LNCaP clone FGC (cell line): ENCODE data around the gene NAT16.

Experiments used
- DNase-seq: peaks from one replicate; pipeline ENCODE4 v3.0.0-alpha.2; 2011; ENCODE audit warnings: low read depth
- H3K4me3 ChIP-seq: 2 replicates; pipeline ENCODE4 v1.5.1; 2011; ENCODE audit warnings: mild to moderate bottlenecking, low read depth, low read length, control low read depth
- TF ChIP-seq, protein P1 (sequence below): IDR thresholded peaks from 2 replicates; pipeline ENCODE4 v1.5.1; 2012; ENCODE audit warnings: mild to moderate bottlenecking; ENCODE audit not compliant: control insufficient read depth, insufficient read depth; ENCODE audit errors: extremely low read depth

NAT16 gene

DNA sequence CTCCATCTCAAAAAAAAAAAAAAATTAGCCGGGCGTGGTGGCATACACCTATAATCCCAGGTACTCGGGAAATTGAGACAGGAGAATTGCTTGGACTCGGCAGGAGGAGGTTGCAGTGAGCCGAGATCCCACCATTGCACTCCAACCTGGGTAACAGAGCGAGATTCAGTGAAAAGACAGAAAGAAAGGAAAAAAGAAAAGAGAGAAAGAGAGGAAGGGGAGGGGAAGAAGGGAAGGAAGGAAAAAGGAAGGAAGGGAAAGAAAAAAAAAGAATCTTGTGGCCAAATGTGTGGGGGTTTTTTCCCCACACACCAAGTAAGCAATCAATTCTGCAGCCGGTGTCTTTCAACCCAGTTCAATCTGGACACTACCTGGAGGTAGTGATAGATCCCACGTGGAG lies 9.0 kb upstream of the NAT16 start:
- TF ChIP-seq, protein P1, sequence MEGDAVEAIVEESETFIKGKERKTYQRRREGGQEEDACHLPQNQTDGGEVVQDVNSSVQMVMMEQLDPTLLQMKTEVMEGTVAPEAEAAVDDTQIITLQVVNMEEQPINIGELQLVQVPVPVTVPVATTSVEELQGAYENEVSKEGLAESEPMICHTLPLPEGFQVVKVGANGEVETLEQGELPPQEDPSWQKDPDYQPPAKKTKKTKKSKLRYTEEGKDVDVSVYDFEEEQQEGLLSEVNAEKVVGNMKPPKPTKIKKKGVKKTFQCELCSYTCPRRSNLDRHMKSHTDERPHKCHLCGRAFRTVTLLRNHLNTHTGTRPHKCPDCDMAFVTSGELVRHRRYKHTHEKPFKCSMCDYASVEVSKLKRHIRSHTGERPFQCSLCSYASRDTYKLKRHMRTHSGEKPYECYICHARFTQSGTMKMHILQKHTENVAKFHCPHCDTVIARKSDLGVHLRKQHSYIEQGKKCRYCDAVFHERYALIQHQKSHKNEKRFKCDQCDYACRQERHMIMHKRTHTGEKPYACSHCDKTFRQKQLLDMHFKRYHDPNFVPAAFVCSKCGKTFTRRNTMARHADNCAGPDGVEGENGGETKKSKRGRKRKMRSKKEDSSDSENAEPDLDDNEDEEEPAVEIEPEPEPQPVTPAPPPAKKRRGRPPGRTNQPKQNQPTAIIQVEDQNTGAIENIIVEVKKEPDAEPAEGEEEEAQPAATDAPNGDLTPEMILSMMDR: no peak
- no peak for DNase-seq
- H3K4me3 ChIP-seq: no peak overlapping the region

DNA sequence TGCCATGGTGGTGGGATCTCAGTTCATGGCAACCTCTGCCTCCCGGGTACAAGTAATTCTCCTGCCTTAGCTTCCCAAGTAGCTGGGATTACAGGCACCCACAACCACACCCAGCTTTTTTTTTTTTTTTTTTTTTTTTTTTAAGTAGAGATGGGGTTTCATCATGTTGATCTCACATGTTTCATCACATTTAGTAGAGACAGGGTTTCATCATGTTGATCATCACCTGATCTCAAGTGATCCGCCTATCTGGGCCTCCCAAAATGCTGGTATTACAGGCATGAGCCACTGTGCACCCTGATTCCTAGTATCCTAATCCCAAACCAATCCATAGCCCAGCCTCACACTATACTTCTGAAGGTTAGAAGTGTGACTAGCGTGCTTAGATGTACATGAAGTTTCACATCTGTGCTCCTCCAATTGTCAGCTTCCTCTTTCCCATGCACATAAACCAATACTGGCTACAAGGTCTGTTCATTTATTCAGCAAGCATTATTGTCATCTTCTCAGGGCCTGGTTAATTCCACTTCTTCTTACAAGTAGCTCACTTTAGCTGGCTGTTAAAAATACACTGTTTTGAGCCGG lies 6.8 kb upstream of the NAT16 start:
- no peak overlapping the region for H3K4me3 ChIP-seq
- TF ChIP-seq, protein P1: no peak
- no peak for DNase-seq

DNA sequence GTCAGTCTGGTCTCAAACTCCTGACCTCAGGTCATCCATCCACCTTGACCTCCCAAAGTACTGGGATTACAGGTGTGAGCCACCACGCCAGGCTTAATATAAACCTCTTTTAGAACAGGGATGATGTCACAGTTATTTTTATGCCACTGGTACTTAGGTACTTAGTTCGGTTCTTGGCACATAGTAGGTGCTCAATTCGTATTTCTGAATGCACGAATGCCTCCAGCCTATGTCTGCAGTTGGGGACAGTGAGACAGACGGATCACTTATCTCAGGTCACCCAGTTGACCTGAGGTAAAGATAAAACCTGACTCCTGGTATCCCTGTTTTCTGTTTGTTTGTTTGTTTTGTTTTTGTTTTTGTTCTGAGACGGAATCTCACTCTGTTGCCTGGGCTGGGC lies 6.1 kb upstream of the NAT16 start:
- H3K4me3 ChIP-seq: no peak overlapping the region
- TF ChIP-seq, protein P1: no peak
- no peak for DNase-seq

DNA sequence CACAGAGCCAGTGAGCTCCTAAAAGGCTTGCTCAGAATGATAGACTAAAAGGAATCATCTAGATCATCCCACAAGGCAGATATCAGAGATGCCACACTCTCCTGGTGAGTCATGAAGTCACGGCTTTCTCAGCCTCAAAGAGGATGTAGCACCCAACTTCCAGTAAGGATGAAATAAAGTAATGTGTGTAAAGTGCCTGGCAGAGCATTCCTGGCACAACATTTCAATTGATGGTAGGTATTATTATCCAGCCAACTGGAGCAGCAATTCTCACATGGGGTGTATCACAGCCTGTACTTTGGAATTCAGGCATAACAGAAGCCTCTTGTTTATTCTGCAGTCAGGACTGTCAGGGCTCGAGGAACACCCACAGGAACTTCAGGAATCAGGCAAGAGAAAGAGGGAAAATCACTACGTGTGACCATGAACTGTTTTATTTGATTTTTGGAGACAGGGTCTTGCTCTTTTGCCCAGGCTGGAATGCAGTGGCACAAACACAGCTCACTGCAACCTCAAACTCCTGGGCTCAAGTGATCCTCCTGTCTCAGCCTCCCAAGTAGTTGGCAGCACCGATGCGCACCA lies 5.3 kb upstream of the NAT16 start:
- TF ChIP-seq, protein P1: no peak
- DNase-seq: no peak
- no peak overlapping the region for H3K4me3 ChIP-seq

DNA sequence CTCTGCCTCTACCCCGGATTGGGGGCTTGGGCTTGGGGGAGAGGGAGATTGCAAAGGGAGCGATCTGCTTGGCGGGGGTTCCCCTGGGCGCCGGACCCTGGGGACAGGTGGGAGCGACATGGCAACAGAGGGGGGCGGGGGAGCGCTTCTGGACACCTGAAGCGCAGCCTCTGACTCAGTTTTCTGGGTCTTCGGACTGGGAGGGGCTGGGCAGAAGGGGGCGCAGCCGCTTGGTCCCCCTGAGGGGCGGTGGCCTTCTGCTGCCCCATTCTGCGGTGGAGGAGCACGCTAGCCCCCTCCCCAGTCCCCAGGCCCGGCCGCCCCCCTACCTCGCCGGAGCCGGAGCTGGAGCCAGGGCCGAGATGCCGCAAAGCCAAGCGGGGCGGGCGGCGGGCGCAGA lies 380 bp downstream of the NAT16 start:
- TF ChIP-seq, protein P1: no peak
- no peak overlapping the region for H3K4me3 ChIP-seq
- no peak for DNase-seq

DNA sequence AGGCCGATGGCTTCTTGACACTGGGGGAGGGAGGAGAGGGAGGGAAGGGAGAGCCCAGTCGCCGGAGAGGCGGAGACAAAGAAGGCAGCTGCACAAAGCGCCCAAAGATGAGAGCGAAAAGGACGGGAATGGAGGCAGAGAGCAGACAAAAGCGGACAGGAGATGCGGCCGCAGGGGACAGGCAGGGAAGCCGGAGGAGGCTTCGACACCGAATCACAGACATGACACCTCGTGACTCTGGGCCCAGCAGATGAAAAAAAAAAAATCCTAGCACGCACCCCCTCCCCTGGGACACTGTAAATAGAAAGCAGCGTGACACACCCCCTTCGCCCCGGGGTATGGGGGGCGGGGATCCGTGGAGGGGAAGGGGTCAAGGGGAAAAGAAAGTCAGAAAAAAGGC lies 976 bp downstream of the NAT16 start:
- no peak for DNase-seq
- H3K4me3 ChIP-seq: no peak overlapping the region

More for the DNA sequence above, 976 bp downstream of the NAT16 start:
- TF ChIP-seq, protein P1: no peak
